Ramos (cell line): ENCODE data around the gene WFS1.

ENCODE experiments used
- in situ Hi-C: fragments of 300-500 bp; cut with MboI; formaldehyde crosslinking; loops from one replicate; pipeline ENCODE4 v1.14.3; 2022; ENCODE audit warnings: low sequenced_read_pairs; ENCODE audit not compliant: unreplicated experiment

WFS1 gene

GRCh38 chr4:6348408-6348807 is 78.8 kb downstream of the WFS1 start:
- in situ Hi-C loops: no loop called here

DNA sequence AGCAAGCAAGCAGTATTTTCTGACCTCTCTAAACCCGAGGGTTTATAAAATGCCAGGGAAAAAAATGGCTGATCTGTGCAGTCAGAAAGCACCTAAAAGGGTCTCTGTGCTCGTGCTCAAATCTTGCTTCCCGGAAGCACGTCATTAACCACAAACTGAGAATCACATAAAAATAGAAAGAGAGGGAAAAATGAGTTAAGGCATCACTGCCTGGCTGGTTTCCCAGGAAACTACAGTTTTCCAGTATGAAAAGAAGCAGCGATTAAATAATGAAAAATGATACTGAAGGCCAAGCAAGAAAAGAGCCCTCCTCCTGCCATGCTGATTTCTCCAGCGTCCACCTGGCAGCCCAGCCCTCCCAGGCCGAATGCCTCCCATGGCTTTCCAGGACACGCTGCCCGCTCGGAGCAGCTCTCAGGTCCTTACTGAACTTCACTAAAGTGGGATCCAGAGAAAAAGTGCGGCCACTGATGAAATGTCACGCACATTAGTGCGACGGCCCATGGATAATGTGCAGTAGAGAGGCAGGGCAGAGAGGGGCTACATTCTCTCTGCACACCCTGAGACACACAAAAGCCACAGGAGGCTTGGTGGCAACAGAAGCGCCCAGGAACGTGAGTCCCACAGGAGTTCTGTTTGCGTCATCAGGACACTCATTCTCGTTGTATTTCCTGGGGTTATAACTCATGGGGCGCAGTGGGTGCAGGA is 80.4 kb downstream of the WFS1 start:
- in situ Hi-C loops: no loop called here

DNA sequence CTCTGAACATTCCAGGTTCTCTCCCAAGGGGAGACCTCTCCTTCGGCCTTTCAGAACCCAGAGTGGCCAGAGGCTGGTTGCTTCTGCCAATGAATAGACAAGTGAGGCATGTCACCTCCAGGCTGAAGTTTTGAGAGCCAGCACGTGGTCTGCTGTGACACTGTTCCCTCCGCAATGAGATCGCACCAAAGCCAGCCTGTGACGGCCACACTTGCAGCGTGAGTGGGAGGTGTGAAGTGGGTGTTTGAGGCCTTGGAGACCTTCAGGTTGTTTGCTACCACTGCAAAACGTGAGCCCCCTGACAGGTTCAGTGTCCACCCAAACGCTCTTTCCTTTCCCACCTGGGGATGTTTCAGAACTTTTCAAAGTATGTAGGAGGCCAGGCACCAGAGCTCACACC is 81.0 kb downstream of the WFS1 start:
- in situ Hi-C loops: no loop called here

DNA sequence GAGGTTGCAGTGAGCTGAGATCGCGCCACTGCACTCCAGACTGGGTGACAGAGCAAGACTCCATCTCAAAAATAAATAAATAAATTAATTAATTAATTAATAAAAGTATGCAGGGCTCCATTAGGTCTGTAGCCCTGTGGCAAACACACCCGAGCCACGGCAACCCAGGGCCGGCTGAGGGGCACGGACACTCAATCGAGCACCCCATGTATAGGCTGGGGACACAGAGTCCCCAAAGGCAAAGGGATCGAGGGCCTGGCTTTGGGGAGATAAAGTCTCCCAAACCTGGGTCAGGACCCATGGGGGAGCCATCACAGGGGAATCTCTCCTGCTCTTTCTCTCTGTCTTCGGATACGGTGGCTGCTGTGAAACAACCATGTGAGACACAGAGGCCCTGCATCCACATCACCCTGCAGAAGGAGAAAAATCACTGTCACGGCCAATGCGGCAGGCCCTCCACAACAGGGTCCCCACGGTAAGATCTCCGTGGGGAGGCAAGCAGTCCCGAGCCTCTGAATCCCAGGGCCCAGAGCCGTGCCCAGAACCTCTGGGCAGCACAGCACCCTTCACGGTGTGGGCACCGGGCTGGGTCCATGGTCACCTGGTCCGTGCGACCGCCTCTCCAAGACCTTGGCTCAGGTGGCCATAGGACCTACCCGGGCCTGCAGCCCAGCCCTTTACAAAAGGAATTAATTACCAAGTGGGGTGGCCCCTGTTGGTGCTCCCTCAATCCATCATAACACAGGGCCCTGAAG is 81.8 kb downstream of the WFS1 start:
- in situ Hi-C loops: no loop called here

- in situ Hi-C loops: no loop called here
Measured at GRCh38 chr4:6352031-6352692, 82.5 kb downstream of the WFS1 start.
